Measurements from ENCODE around the gene USP6NL.

Gene USP6NL

DNA sequence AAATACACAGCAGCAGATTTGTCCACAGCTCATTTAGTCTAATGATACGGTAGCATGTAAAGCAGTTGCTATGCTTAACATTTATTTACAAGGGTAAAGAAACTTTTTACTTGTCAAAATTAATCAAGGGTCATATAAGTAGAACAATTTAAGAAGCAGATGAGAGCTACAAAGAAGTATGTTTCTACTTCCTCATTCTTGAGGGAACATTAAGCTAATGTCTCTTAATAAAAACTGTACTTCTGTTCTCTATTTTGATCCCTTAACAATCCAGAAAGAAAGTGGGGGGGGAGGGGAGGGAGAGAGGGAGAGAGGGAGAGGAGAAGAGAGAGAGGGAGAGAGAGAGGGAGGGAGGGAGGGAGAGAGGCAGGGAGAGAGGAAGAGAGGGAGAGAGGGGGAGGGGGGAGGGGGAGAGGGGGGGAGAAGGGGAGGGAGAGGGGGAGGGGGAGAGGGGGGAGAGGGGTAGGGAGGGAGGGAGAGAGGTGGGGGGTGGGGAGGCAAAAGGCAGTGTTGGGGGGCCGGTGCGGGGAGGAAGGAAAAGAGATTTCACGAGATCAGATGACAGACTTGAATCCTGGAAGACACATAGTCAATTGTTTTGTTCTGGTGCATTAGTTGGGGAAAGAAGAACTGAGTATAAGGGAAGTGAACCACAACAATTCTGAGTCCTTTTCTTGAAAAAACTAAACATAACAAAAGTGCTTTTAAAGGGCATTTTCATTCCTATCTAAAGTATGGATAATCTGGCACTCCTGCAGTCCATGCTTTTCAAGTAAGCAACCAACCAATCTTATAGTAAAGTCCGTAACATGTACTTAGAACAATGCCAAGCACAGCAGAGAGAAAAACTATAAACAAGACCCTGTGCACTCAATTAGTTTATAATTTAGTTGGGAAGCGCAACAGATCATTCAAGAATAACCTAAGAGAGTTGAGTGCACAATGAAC lies 128.0 kb downstream of the USP6NL start:
- no peak overlapping the region for H3K27ac ChIP-seq (ENCODE audit: insufficient read depth in 1 of 2, low read depth in 1 of 2, low read length in 2 of 2, poor library complexity in 1 of 2, severe bottlenecking in 2 of 2)
- peak in 2 of 3 donors; percentile 48 to 53 for DNase-seq
- ChIA-PET POLR2A (no interaction called here), CTCF (interaction anchor here (0.8 to 2.9 kb wide), 3 partner anchors 10 to 213 kb away, joined by 3 to 10 read pairs (median 3); no protein-coding TSS in a partner anchor)
- H3K27me3 ChIP-seq (replicated peaks in 2 of 5; ENCODE audit: control insufficient read depth in 4 of 5, insufficient read depth in 5 of 5, low read length in 4 of 5): no peaks in the 10 kb centered on the region
- no peak overlapping the region for H3K4me3 ChIP-seq (ENCODE audit: control insufficient read depth in 1 of 7, extremely low read depth in 1 of 7, insufficient read depth in 4 of 7, low read depth in 2 of 7, low read length in 6 of 7)
- peaks cover 4 to 47% (median 30%) of the 10 kb centered on the region in 4 experiments for H3K36me3 ChIP-seq (ENCODE audit: control insufficient read depth in 4 of 4, insufficient read depth in 4 of 4, low read length in 3 of 4)
- 47% methylated on average over 3 of the region's 6 CpGs for WGBS (ENCODE audit: insufficient coverage)
- H3K4me1 ChIP-seq (ENCODE audit: control extremely low read depth in 1 of 4, control insufficient read depth in 4 of 4, insufficient read depth in 4 of 4, low read length in 3 of 4): peaks cover 4 to 11% (median 7%) of the 10 kb centered on the region in 4 experiments
- no peaks in the 10 kb centered on the region for H3K9me3 ChIP-seq (ENCODE audit: control extremely low read depth in 1 of 5, control insufficient read depth in 4 of 5, insufficient read depth in 2 of 5, low read depth in 1 of 5, low read length in 4 of 5)

DNA sequence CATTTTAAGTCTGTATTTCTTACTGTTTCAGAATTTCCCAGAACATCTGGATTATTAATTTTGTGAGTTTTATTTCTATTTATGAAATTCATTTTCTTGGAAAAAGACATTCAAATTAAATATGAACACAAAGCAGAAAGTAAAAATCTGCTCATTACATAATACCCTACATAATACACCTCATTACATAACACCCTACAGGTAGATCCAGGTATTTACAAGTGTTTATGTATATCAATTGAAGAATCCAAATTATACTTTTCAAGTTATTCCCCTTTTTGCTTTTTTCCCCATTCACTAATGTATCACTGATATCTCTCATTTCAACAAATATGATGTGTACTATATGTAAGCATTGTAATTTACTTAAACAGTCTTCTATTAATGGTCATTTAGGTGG lies 129.1 kb downstream of the USP6NL start:
- CTCF ChIA-PET: interaction anchor here (1.1 to 2.9 kb wide), 2 partner anchors 14 to 212 kb away, joined by 3 to 10 read pairs; no protein-coding TSS in a partner anchor
- Histone ChIP-seq H3K9me3 (ENCODE audit: control extremely low read depth in 1 of 5, control insufficient read depth in 4 of 5, insufficient read depth in 2 of 5, low read depth in 1 of 5, low read length in 4 of 5) (no peaks in the 10 kb centered on the region), H3K36me3 (ENCODE audit: control insufficient read depth in 4 of 4, insufficient read depth in 4 of 4, low read length in 3 of 4) (peaks cover 4 to 43% (median 24%) of the 10 kb centered on the region in 4 experiments), H3K27me3 (replicated peaks in 2 of 5; ENCODE audit: control insufficient read depth in 4 of 5, insufficient read depth in 5 of 5, low read length in 4 of 5) (no peaks in the 10 kb centered on the region), H3K27ac (ENCODE audit: insufficient read depth in 1 of 2, low read depth in 1 of 2, low read length in 2 of 2, poor library complexity in 1 of 2, severe bottlenecking in 2 of 2) (no peak overlapping the region), H3K4me1 (ENCODE audit: control extremely low read depth in 1 of 4, control insufficient read depth in 4 of 4, insufficient read depth in 4 of 4, low read length in 3 of 4) (peaks cover 4 to 11% (median 7%) of the 10 kb centered on the region in 4 experiments), H3K4me3 (ENCODE audit: control insufficient read depth in 1 of 7, extremely low read depth in 1 of 7, insufficient read depth in 4 of 7, low read depth in 2 of 7, low read length in 6 of 7) (no peak overlapping the region)
- no peak for DNase-seq
- POLR2A ChIA-PET: no interaction called here

- H3K36me3 ChIP-seq (ENCODE audit: control insufficient read depth in 4 of 4, insufficient read depth in 4 of 4, low read length in 3 of 4): peaks cover 3 to 41% (median 26%) of the 10 kb centered on the region in 4 experiments
- H3K27me3 ChIP-seq (replicated peaks in 2 of 5; ENCODE audit: control insufficient read depth in 4 of 5, insufficient read depth in 5 of 5, low read length in 4 of 5): no peaks in the 10 kb centered on the region
- ChIA-PET CTCF (interaction anchor here (2.9 kb wide), 1 partner anchor 15 kb away, joined by 10 read pairs; no protein-coding TSS in a partner anchor), POLR2A (no interaction called here)
- peaks cover 4 to 11% (median 7%) of the 10 kb centered on the region in 4 experiments for H3K4me1 ChIP-seq (ENCODE audit: control extremely low read depth in 1 of 4, control insufficient read depth in 4 of 4, insufficient read depth in 4 of 4, low read length in 3 of 4)
- DNase-seq: no peak
- H3K4me3 ChIP-seq (ENCODE audit: control insufficient read depth in 1 of 7, extremely low read depth in 1 of 7, insufficient read depth in 4 of 7, low read depth in 2 of 7, low read length in 6 of 7): no peak overlapping the region
- WGBS (ENCODE audit: insufficient coverage): 94% methylated on average over 3 of the region's 4 CpGs
- H3K27ac ChIP-seq (ENCODE audit: insufficient read depth in 1 of 2, low read depth in 1 of 2, low read length in 2 of 2, poor library complexity in 1 of 2, severe bottlenecking in 2 of 2): no peak overlapping the region
- H3K9me3 ChIP-seq (ENCODE audit: control extremely low read depth in 1 of 5, control insufficient read depth in 4 of 5, insufficient read depth in 2 of 5, low read depth in 1 of 5, low read length in 4 of 5): no peaks in the 10 kb centered on the region
Observed at GRCh38 chr10:11480687-11481086, 130.8 kb downstream of the USP6NL start.

- 86% methylated on average over 4 of the region's 7 CpGs for WGBS (ENCODE audit: insufficient coverage)
- Histone ChIP-seq H3K27me3 (replicated peaks in 2 of 5; ENCODE audit: control insufficient read depth in 4 of 5, insufficient read depth in 5 of 5, low read length in 4 of 5) (no peaks in the 10 kb centered on the region), H3K4me3 (ENCODE audit: control insufficient read depth in 1 of 7, extremely low read depth in 1 of 7, insufficient read depth in 4 of 7, low read depth in 2 of 7, low read length in 6 of 7) (no peak overlapping the region), H3K9me3 (ENCODE audit: control extremely low read depth in 1 of 5, control insufficient read depth in 4 of 5, insufficient read depth in 2 of 5, low read depth in 1 of 5, low read length in 4 of 5) (no peaks in the 10 kb centered on the region), H3K27ac (ENCODE audit: insufficient read depth in 1 of 2, low read depth in 1 of 2, low read length in 2 of 2, poor library complexity in 1 of 2, severe bottlenecking in 2 of 2) (no peak overlapping the region), H3K4me1 (ENCODE audit: control extremely low read depth in 1 of 4, control insufficient read depth in 4 of 4, insufficient read depth in 4 of 4, low read length in 3 of 4) (peaks cover 4 to 11% (median 7%) of the 10 kb centered on the region in 4 experiments), H3K36me3 (ENCODE audit: control insufficient read depth in 4 of 4, insufficient read depth in 4 of 4, low read length in 3 of 4) (peaks cover 0 to 35% (median 21%) of the 10 kb centered on the region in 4 experiments)
- no peak for DNase-seq
- ChIA-PET POLR2A (no interaction called here), CTCF (interaction anchor here (1.2 kb wide), 1 partner anchor 17 kb away, joined by 3 read pairs; no protein-coding TSS in a partner anchor)
Observed at GRCh38 chr10:11479300-11479699, 132.2 kb downstream of the USP6NL start.

- POLR2A ChIA-PET: no interaction called here
- Histone ChIP-seq H3K4me1 (ENCODE audit: control extremely low read depth in 1 of 4, control insufficient read depth in 4 of 4, insufficient read depth in 4 of 4, low read length in 3 of 4) (peaks cover 4 to 11% (median 7%) of the 10 kb centered on the region in 4 experiments), H3K36me3 (ENCODE audit: control insufficient read depth in 4 of 4, insufficient read depth in 4 of 4, low read length in 3 of 4) (peaks cover 1 to 34% (median 20%) of the 10 kb centered on the region in 4 experiments), H3K4me3 (ENCODE audit: control insufficient read depth in 1 of 7, extremely low read depth in 1 of 7, insufficient read depth in 4 of 7, low read depth in 2 of 7, low read length in 6 of 7) (no peak overlapping the region), H3K9me3 (ENCODE audit: control extremely low read depth in 1 of 5, control insufficient read depth in 4 of 5, insufficient read depth in 2 of 5, low read depth in 1 of 5, low read length in 4 of 5) (no peaks in the 10 kb centered on the region), H3K27me3 (replicated peaks in 2 of 5; ENCODE audit: control insufficient read depth in 4 of 5, insufficient read depth in 5 of 5, low read length in 4 of 5) (no peaks in the 10 kb centered on the region), H3K27ac (ENCODE audit: insufficient read depth in 1 of 2, low read depth in 1 of 2, low read length in 2 of 2, poor library complexity in 1 of 2, severe bottlenecking in 2 of 2) (no peak overlapping the region)
- 100% methylated on average over 1 of the region's 1 CpG for WGBS (ENCODE audit: insufficient coverage)
- DNase-seq: no peak
- CTCF ChIA-PET: interaction anchor here (1.2 kb wide), 1 partner anchor 17 kb away, joined by 3 read pairs; no protein-coding TSS in a partner anchor
Observed at GRCh38 chr10:11478807-11479206, 132.6 kb downstream of the USP6NL start.

GRCh38 chr10:11475831-11476434 lies 135.5 kb downstream of the USP6NL start:
- no peak for DNase-seq
- ChIA-PET POLR2A (no interaction called here), CTCF (interaction anchor here (1.5 kb wide), 1 partner anchor 1868 kb away, joined by 6 read pairs; no protein-coding TSS in a partner anchor)
- H3K27ac ChIP-seq (ENCODE audit: insufficient read depth in 1 of 2, low read depth in 1 of 2, low read length in 2 of 2, poor library complexity in 1 of 2, severe bottlenecking in 2 of 2): no peak overlapping the region
- H3K4me3 ChIP-seq (ENCODE audit: control insufficient read depth in 1 of 7, extremely low read depth in 1 of 7, insufficient read depth in 4 of 7, low read depth in 2 of 7, low read length in 6 of 7): no peak overlapping the region
- peaks cover 0 to 5% (median 2%) of the 10 kb centered on the region in 4 experiments for H3K4me1 ChIP-seq (ENCODE audit: control extremely low read depth in 1 of 4, control insufficient read depth in 4 of 4, insufficient read depth in 4 of 4, low read length in 3 of 4)
- no peaks in the 10 kb centered on the region for H3K27me3 ChIP-seq (replicated peaks in 2 of 5; ENCODE audit: control insufficient read depth in 4 of 5, insufficient read depth in 5 of 5, low read length in 4 of 5)
- peaks cover 11 to 26% (median 16%) of the 10 kb centered on the region in 4 experiments for H3K36me3 ChIP-seq (ENCODE audit: control insufficient read depth in 4 of 4, insufficient read depth in 4 of 4, low read length in 3 of 4)
- 100% methylated on average over 1 of the region's 3 CpGs for WGBS (ENCODE audit: insufficient coverage)
- no peaks in the 10 kb centered on the region for H3K9me3 ChIP-seq (ENCODE audit: control extremely low read depth in 1 of 5, control insufficient read depth in 4 of 5, insufficient read depth in 2 of 5, low read depth in 1 of 5, low read length in 4 of 5)
